Hindlimb muscle (tissue), 1 donor: ENCODE results near the gene OR5K3. TPM values are rescaled to one million over a fixed set of nuclear protein-coding genes. Genes with fewer than 3 reads are reported as not detected.
"Not testable (repeated sequence)": the region's sequence is repeated elsewhere in the genome, so short reads cannot be mapped to it uniquely, and the experiment has no call there.

Experiments used
- DNase-seq: peaks from one replicate; pipeline ENCODE4 v3.0.0-alpha.2; 2013
- polyA plus RNA-seq: library from polyadenylated mRNA; unstranded; fragments of 120-200 nt; gene quantifications from one replicate; pipeline ENCODE4 v1.2.1, GENCODE V29; 2013; ENCODE audit not compliant: insufficient read length

Gene OR5K3, protein sequence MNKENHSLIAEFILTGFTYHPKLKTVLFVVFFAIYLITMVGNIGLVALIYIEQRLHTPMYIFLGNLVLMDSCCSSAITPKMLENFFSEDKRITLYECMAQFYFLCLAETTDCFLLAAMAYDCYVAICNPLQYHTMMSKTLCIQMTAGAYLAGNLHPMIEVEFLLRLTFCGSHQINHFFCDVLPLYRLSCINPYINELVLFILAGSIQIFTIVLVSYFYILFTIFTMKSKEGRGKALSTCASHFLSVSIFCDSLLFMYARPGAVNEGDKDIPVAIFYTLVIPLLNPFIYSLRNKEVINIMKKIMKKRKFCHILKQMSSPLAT
- polyA plus RNA-seq: not detected

DNA sequence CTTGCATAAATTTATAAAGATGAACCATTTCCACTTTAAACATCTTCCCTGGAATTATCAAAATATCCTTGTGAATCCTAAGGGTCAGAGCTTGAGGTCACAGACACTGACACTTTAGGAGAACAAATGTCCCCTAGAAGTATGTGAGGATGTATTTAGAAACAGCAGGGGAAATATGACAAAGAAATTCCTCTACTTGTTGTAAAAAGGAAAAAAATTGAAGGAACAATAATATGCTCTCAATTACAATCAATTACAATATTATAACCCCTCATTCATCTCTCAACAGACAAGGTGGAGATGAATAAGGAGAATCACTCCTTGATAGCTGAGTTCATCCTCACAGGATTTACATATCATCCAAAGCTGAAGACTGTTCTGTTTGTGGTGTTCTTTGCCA, at the start of gene OR5K3:
Gene OR5K3 (plus strand): TSS at position 301 of the 400 bp plus-strand sequence. CDS start 0 bp downstream, at position 301.
- DNase-seq: no peak

DNA sequence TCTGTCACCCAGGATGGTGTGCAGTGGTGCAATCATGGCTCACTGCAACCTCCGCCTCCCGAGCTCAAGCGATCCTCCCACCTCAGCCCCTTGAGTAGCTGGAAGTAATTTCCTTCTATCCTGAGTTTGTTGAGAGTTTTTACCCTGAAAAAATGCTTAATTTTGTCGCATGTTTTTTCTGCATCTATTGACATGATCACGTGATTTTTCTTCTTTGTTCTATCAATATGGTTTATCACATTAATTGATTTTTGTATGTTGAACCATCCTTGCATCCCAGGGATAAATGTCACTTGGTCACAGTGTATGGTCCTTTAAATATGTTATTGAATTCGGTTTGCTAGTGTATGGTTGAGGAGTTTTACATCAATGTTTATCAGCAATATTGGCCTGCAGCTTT, 48.7 kb upstream of the OR5K3 start:
- DNase-seq: no peak

DNA sequence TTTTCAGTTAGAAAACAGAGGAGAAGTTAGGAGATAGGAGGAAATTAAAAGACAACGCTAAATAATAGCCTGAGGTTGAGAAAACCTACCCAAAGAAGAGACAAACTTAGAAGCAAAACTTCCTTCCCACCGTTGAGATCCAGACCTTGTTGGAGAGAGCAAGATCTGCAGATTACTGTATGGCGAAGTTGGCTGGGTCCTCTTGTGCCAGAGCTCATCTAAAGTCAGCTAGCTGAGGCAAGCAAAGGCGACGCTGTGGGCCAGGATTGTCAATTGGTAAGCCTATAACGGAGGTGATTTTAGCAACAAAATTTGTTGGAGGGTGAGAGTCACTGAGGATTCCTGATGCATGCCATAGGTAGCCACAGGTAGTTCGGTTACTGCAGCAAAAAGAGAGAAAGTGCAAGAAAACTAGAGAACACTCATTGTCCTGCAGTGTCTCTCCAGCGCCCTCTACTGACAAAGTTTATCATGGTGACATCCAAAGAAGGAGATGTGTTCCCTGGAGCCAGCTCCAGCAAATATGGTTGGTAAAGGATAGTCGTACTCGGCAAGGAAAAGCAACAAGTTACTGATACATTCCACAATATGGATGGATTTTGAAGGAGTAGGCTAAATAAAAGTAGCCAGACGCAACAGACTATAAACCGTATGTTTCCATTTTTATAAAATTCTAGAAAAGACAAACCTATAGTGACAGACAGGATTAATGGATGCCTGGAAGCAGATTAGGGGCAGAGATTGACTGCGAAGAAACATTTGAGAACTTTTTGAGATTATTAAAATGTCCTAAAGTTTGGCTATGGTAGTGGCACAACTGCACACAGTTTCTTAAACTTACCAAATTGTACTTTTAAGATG, 46.6 kb upstream of the OR5K3 start:
- DNase-seq: no peak

DNA sequence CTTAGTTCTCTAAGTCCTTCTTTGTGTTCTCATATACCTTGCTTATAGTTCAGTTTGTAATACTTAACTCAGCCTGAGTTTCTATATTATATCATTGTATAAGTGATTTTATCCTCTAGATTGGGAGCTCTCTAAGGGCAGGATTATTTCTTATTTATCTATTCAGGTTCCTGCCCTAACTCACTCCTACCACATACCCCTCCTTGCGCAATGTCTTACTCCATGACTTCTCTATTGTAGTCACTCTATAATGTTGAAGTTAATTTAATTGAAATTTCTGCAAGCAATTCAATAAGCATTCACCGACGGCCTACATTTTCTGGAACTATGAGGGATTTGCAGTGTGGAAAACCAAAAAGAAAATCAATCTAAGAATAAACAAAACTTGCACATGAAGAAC, 40.4 kb upstream of the OR5K3 start:
- DNase-seq: no peak

DNA sequence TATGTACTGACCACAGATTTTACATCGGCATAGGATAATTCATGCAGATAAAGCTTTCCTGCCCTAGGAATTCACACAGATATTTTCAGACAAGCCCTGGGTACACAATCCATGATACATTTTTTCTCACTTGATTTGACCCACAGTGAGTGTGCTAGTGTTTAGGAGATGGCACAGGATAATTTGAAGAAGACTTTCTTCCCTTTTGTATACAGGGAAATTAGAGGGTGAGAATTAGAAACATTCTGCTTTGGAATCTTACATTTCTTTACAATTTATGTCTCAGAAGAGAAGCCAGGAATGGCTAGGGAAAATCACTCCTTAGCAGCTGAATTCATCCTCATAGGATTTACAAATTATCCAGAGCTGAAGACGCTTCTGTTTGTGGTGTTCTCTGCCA, 36.9 kb upstream of the OR5K3 start, which contains the start of gene OR5K4:
Gene OR5K4 (plus strand): TSS at position 301 of the 400 bp plus-strand sequence. CDS start 0 bp downstream, at position 301.
- no peak for DNase-seq

DNA sequence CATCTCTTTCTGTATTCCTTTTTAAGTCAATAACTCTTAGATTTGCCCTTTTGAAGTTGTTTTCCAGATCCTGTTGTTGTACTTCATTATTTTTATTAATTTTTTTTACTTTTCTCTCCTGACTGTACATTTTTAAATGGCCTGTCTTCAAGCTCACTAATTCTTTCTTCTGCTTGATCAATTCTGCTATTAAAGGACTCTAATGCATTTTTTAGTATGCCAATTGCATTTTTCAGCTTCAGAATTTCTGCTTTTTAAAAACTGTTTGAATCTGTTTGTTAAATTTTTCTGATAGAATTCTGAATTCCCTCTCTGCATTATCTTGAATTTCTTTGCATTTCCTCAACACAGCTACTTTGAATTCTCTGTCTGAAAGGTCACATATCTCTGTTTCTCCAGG, 31.2 kb upstream of the OR5K3 start:
- no peak for DNase-seq

DNA sequence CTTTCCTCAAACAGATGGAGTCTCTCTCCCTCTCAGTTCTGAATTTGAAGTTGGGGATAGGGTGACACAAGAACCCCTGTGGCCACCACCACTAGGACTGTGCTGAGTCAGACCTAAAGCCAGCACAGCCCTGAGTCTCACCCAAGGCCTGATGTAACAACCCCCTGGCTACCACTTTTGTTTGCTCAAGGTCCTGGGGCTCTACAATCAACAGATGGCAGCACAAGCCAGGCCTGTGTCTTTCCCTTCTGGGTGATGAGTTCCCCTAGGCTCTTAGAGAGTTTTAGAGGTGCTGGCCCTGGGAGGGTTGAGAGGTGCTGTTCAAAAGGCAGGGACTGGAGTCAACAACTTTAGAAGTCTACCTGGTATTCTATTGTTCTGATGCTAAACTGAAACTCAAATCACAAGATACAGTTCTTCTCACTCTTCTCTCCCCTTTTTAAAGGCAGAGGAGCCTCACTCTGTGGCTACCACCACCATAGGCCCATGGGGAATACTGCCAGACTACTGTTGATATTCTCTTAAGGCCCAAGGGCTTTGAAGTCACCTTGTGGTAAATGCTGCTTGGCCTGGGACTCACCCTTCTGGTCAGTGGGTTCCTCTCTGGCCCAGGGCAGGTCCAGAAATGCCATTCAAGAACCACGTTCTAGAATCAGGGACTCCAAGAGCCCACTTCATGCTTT, 30.3 kb upstream of the OR5K3 start:
- DNase-seq: no peak

DNA sequence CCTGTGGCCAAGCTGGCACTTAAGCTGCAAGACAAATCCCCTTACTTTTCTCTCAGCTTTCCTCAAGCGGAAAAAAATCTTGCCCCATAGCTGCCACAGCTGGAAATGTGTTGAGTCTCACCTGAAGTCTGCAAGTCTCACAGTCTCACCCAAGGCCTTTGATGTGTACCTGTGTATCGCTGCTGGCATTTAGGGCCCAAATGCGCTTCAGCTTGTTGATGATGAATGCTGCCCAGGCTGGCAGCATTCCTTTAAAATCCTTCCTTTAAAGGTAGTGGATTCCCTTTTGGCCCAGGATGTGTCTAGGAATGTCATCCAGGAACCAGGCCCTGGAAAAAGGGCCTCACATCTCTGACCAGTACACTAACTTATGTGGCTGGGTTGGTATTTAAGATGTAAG, 29.8 kb upstream of the OR5K3 start:
- DNase-seq: no peak

DNA sequence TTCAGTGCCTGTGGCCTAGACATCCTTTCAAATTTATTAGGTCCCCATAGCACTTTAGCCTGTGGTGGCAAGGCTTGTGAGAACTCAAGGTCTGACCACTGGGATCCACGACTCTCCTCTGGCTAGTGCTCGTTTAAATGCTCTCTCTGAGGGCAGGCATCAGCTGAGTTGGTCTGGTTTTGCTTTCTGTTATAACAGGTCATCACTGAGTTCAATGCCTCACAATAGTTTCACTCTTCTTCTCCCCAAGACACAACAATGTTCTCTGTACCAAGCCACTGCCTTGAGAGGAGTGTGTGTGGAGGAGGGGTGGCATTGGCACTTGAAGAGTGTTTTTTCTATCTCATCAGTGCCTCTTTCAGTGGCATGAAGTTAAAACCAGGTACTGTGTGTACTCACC, 29.2 kb upstream of the OR5K3 start:
- DNase-seq: no peak

DNA sequence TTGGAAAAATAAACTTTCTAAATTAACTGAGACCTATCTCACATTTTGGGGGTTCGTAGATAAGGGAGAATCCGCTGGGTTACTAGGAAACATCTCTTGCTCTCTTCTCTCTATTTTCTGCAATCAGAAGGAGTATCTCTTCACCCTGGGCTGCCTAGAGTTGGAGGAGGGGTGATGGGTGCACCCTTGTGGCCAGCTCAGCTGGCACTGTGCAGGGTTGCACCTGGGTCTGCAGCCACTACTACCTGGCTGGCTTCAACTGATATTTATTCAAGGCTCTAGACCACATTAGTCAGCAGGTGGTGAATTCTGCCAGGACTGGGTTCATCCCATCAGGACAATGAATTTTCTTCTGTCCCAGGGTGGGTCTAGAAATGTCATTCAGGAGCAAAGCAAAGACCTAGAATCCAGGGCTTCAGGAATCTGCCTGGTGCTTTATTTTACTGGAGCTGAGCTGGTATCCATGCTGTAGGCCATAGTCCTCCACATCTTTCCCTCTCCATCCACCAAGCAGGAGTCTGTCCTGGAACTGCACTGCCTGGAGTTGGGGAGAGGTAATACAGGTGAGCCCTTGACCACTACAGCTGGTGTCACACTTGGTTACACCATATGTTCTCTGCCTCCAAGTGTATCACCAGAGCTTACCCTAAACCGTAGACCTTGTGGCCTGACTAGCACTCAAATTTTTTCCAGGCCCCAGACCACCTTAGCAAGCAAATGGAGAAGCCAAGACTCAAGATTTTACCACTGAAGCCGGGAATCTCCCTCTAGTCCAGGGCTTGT, 22.8 kb upstream of the OR5K3 start:
- DNase-seq: no peak

DNA sequence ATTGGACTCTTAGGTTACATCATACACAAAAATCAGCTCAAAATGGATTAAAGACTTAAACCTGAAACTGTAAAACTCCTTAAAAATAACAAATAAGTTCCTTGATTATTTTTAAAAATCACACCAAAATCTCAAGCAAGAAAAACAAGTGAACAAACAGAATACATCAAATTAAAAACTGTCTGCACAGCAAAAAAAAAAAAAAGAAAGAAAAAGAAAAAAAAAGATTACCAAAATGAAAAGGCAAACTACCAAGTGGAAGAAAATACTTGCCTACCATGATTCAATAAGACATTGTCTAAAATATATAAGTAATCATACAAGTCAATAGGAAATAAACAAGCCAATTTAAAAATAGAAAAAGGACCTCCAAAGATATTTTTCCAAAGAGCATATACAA, 19.3 kb upstream of the OR5K3 start:
- no peak for DNase-seq

DNA sequence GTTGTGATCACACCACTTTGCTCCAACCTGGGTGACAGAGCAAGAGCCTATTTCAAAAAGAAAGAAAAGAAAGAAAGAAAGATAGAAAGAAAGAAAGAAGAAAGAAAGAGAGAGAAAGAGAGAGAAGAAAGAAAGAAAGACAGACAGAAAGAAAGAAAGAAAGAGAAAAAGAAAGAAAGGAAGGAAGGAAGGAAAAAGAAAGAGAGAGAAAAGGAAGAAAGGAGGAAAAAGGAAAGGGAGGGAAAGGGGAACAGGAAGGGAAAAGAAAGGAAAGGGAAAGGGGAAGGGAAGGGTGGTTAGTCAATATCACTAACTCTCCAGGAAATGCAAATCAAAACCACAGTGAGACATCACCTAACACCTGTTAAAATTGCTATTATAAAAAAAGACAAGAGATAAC, 18.6 kb upstream of the OR5K3 start:
- DNase-seq: no peak

DNA sequence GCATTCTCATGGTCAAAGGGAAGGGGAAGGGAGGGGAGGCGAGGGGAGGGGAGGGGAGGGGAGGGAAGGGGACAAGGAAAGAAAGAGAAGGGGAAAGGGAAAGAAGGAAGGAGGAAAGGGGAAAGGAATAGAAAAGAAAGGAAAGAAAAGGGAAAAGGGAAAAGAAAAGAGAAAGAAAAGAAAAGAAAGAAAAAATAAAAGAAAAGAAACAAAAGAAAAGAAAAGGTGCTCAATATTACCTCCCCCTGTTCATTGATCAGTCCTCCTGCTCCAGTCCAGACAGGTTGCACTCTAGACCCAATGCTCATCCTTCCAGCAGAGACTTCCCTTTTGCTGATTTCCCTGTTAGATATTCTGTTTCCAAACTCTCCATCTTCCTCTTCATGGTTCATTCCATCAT, 18.0 kb upstream of the OR5K3 start:
- DNase-seq: no peak

DNA sequence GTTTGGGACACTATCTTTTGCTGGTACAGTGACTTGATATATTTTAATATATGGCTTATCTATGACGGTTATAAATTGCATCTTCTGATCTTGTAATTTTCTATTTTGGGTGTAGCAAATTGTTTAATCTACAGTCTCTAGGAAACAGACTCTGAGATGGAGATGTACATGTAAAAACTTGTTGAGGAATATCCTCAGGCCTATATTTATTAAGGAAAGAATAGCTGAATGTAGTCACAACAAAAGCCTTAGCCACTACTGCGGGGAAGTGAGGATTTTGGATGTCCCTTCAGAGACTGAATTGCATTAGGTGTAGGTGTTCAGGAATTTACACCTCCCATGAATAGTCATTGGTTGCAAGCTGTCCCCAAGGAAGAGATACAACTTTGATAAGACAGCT, 13.8 kb upstream of the OR5K3 start:
- no peak for DNase-seq

DNA sequence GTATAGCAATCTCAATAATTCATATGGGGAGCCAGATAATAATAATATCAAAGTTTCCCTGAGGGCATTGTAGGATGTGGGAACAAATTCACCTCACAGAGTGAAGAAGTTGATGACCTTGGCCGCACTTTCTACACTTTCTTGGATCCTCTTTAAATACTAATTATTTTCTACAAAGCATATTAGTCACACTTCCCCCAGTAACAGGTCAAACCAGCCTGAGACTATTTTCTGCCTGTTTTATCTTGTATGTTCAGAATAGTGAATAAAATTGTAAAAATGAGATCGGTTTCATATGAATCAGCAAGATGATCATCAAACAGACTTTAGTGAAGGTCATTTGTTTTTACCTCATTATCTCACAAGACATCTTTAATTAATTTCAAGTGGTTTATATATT, 2.3 kb upstream of the OR5K3 start:
- DNase-seq: no peak

DNA sequence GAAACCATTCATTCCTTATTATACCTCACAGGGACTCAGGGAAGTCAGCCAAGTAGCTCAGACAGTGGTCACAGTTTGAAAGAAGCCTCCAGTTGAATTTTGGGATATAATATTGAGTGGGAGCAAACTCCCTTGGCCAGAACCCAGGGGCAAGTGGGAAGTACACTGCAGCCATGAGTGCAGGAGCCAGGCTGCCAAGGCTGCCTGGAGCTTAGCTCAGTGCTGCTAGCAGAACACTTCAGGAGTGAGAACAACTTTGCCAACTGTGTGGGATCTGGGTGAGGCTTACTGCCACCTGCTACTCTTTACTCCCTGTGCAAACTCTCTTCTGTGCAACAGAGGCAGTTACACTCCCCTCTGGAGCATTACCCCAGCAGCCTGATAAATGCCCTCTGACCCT, 4.6 kb downstream of the OR5K3 start:
- no peak for DNase-seq

DNA sequence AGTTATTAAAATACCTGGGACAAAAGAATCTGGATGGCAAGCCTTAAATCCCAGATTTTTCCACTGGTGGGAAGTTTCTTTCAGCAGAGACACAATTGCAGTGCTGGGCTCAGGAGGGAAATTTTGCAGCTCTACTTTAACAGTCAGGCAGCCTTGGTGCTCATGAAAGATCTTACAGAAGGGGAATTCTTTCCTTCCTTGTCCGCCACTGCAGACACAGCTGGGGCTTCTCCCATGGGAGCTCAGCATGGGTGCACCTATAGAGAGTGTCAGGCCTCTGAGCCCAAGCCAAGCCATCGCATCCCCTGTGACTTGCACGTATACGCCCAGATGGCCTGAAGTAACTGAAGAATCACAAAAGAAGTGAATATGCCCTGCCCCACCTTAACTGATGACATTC, 6.0 kb downstream of the OR5K3 start:
- DNase-seq: not testable (repeated sequence)

DNA sequence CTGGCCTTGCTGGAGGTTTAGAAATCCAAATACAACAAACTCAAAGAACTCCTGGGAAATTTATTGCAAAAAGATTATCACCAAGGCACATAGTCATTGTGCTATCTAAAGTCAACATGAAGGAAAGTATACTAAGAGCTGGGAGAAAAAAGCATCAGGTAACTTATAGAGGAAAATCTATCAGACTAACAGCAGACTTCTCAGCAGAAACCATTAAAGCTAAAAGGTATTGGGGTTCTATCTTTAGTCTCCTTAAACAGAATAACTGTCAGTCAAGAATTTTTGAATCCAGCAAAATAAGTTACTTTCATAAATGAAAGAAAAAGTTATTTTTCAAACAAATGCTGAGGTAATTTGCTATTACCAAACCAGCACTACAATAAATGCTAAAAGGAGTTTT, 8.0 kb downstream of the OR5K3 start:
- DNase-seq: no peak

DNA sequence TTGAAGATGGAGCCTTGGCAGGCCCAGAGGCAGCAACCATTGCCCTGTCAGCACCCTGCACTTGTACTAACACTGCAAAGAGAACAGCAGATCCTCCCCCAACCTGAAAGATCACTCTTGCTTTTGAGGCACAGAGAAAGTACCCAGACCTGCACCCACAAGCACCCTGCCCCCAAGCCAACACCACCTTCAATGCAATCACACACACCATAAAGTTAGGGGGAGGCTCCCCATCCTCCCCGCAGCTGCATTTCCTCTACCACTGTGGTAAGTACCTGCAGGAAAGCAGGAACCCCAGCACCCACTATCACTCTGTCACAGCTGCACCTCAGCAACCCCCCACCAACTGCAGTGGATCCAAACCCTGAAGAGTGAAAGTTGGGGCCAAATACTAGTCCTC, 12.0 kb downstream of the OR5K3 start:
- DNase-seq: no peak

DNA sequence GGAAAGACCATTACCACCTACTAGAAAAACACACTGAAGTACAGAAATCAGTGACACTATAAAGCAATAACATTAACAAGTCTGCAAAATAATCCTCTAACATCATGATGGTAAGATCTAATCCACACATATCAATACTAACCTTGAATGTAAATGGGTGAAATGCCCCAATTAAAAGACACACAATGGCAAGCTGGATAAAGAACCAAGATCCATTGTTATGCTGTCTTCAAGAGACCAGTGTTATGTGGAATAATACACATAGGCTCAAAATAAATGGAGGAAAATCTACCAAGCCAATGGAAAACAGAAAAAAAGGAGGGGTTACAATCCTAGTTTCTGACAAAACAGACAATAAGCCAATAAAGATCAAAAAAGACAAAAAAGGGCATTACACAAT, 13.5 kb downstream of the OR5K3 start:
- no peak for DNase-seq

DNA sequence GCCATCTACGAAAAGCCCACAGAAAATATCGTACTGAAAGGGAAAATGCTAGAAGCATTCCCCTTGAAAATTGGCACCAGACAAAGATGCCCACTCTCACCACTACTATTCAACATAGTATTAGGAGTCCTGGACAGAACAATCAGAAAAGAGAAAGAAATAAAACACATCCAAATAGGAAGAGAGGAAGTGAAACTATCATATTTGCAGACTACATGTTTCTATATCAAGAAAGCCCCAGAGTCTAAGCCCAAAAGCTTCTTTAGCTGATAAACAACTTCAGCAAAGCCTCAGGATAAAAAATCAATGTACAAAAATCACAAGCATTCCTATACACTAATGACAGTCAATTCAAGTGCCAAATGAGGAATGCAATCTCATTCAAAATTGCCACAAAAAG, 15.6 kb downstream of the OR5K3 start:
- no peak for DNase-seq

DNA sequence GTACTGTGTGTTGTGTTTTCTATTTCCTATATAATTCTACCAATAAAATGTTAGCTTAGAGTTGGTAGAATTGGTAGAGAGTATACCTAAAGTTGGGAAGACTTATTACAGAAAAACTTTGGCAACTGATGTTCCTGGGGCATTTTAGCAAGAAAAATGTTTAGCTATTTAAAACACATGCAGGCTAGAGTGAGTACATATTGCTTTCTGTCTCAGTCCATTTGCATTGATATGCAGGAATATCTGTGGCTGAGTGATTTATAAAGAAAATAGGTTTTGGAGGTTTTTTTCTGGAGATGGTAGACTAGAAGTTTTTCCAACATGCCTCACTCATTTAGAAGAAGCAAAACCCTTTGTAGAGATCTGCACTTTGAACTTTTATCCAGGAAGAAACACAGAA, 42.1 kb downstream of the OR5K3 start:
- no peak for DNase-seq

DNA sequence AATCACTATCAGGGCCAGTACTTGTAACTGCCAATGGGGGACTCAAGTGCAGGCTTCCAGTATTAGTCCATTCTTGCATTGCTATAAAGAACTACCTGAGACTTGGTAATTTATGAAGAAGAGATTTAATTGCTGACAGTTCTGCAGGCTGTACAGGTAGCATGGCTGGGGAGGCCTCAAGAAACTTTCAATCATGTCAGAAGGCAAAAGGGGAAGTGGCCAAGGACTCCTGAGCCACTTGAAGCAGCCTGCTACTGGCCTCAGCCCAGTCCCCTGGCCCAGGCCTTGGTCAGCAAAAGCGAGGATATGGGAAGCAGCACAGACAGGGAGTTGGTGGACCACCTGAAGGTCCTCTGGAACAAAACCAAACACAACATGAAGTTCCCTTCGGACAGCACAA, 43.3 kb downstream of the OR5K3 start:
- DNase-seq: no peak
